B cell (primary cell): ENCODE measurements around the gene TTC23.

Experiments used
- EZH2 ChIP-seq: IDR thresholded peaks from 2 replicates; pipeline ENCODE4 v1.6.1; 2012; ENCODE audit warnings: borderline replicate concordance, low read depth, mild to moderate bottlenecking, moderate library complexity, low read length; ENCODE audit not compliant: insufficient read depth, poor library complexity, severe bottlenecking
- TF ChIP-seq, protein P1 (sequence below): fragments of 200-600 bp; IDR thresholded peaks from one replicate; pipeline ENCODE4 v1.8.0; 2022; ENCODE audit warnings: antibody characterized with exemption, mild to moderate bottlenecking

- TF ChIP-seq, protein P1, sequence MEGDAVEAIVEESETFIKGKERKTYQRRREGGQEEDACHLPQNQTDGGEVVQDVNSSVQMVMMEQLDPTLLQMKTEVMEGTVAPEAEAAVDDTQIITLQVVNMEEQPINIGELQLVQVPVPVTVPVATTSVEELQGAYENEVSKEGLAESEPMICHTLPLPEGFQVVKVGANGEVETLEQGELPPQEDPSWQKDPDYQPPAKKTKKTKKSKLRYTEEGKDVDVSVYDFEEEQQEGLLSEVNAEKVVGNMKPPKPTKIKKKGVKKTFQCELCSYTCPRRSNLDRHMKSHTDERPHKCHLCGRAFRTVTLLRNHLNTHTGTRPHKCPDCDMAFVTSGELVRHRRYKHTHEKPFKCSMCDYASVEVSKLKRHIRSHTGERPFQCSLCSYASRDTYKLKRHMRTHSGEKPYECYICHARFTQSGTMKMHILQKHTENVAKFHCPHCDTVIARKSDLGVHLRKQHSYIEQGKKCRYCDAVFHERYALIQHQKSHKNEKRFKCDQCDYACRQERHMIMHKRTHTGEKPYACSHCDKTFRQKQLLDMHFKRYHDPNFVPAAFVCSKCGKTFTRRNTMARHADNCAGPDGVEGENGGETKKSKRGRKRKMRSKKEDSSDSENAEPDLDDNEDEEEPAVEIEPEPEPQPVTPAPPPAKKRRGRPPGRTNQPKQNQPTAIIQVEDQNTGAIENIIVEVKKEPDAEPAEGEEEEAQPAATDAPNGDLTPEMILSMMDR: no peak
- TF ChIP-seq EZH2: no peak
Observed at GRCh38 chr15:99163271-99164062, 85.9 kb downstream of the TTC23 start.
